ENCODE data around the gene PSMC2. TPM values are rescaled to one million over a fixed set of nuclear protein-coding genes. Genes with fewer than 3 reads are reported as not detected.

Gene PSMC2
- total and polyA plus RNA-seq, 9 donors = 87.3 to 131 (median 97.2) TPM

DNA sequence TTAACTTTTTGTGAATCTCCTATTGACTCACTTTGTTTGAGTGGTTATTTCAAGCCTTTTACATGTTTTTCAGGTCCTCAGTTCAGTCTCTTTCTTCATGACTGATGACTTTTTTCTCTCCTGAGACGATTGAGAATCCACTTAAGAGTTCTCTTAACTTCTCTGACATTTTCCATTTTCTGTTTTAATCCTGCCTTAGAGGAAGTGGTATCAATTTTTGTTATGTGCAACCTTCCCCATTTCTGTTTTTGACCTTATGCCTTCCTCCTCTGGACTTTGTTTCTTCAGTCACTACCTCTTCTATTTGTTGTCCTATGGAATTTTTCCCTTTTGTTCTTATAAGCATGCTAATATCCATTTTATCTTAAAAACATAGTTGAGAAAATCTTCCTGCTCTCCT, 2.4 kb downstream of the PSMC2 start:
- no peak overlapping the region for H3K27ac ChIP-seq (ENCODE audit: low read length)
- DNase-seq = no peak
- peaks cover 2% of the 10 kb centered on the region for H3K36me3 ChIP-seq (ENCODE audit: control insufficient read depth, insufficient read depth, low read length)
- peaks cover 6% of the 10 kb centered on the region for H3K4me1 ChIP-seq (ENCODE audit: control insufficient read depth, insufficient read depth, low read length)
- H3K27me3 ChIP-seq (ENCODE audit: control insufficient read depth, insufficient read depth, low read length) = no peaks in the 10 kb centered on the region
- no peaks in the 10 kb centered on the region for H3K9me3 ChIP-seq (replicated peaks; ENCODE audit: control insufficient read depth, low read depth, low read length)
- WGBS (ENCODE audit: insufficient coverage) = no CpG with 5 or more reads among the region's 1 CpG
- no peak overlapping the region for H3K4me3 ChIP-seq (ENCODE audit: low read length)

DNA sequence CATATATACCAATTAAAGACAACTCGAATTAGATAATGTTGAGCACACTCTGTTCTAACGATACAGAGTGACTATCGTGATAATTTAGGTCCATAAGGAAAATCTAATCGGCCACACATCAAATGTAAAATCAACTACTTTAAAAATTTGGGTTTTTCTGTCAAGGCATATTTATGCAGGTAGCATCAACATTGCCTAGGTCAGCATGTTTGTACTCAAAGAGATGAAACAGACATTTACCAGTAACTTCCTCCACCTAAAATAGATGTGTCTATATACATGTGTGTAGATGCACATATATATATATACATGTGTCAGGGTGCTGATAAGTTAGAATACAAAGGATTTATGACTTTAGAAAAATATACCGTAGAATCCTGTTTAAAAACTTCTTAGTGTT, 22.0 kb downstream of the PSMC2 start:
- no peak overlapping the region for H3K27ac ChIP-seq (ENCODE audit: low read length)
- no peaks in the 10 kb centered on the region for H3K4me1 ChIP-seq (ENCODE audit: control insufficient read depth, insufficient read depth, low read length)
- peaks cover 23% of the 10 kb centered on the region for H3K36me3 ChIP-seq (ENCODE audit: control insufficient read depth, insufficient read depth, low read length)
- H3K9me3 ChIP-seq (replicated peaks; ENCODE audit: control insufficient read depth, low read depth, low read length) = no peaks in the 10 kb centered on the region
- no peak overlapping the region for H3K4me3 ChIP-seq (ENCODE audit: low read length)
- H3K27me3 ChIP-seq (ENCODE audit: control insufficient read depth, insufficient read depth, low read length) = no peaks in the 10 kb centered on the region
- no peak for DNase-seq
- no CpG with 5 or more reads among the region's 5 CpGs for WGBS (ENCODE audit: insufficient coverage)

DNA sequence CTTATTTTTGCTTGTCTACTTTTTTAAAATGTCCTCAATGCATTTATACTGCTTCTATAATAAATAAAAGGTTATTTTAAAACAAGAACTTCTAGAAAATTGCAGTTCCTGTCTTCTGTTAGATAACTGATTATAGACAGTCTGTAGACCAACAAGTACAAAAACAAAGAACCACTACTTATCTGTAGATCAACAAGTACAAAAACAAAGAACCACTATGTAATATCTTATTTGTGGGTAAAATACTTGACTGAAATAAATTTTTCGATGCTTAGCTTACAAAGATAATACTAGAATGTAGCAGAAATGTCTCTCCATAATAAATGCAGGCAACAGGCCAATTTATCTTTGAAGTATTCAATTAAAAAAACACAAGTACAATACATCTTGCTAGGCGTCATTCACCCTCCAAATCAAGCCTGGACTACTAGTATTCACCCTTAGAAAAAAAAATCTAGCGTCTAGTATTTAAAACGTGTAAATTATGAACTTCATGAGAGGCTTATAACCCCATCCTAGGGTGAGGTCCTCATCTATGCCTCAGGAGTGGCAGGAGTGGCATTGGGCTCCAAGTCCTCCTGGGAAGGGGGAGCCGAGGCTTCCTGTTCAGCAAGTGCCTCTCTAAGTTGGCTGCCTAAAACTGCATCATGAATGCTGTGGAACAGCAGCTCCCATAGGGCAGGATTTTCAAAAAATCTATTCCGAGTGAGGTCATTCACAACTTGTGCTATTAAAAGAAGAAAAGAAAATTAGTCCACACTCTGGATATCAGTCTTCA, 26.6 kb downstream of the PSMC2 start:
- Histone ChIP-seq H3K9me3 (replicated peaks; ENCODE audit: control insufficient read depth, low read depth, low read length) (no peaks in the 10 kb centered on the region), H3K27me3 (ENCODE audit: control insufficient read depth, insufficient read depth, low read length) (no peaks in the 10 kb centered on the region), H3K4me1 (ENCODE audit: control insufficient read depth, insufficient read depth, low read length) (no peaks in the 10 kb centered on the region), H3K27ac (ENCODE audit: low read length) (no peak overlapping the region), H3K4me3 (ENCODE audit: low read length) (no peak overlapping the region), H3K36me3 (ENCODE audit: control insufficient read depth, insufficient read depth, low read length) (no peaks in the 10 kb centered on the region)
- DNase-seq = no peak
- WGBS (ENCODE audit: insufficient coverage) = 71% methylated on average over 2 of the region's 6 CpGs

DNA sequence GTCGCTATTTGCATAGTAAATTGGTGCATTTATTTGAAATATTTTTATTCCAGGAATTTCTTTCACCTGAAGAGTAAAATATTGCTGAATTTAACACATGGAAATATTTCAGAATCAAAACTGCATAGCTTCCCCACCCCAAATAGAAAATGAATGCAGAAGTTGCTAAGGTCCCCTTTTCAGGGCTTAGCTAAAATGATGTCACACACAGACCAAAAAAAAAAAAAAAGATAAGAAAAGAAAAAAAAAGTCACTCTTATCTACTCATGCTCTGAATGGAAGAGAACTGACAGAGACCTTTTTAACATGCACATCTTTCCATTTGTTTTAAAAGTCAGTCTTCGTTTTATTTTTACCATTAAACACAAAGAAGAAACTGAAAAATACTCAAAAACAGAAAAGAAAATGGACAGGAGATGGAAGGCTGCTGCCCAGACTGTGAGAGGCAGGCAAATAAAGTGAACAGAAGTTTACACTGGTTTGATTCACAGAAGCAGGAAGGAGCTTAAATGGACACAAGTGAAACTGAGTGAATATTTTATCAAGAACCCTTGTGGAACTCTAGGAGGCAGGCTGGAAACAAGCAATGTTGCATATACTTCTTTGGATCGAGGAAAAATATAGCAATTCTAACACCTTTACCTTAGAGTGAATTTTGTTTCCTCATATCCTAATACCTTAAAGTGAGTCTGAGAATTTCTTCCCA, 32.0 kb downstream of the PSMC2 start:
- Histone ChIP-seq H3K4me3 (ENCODE audit: low read length) (no peak overlapping the region), H3K9me3 (replicated peaks; ENCODE audit: control insufficient read depth, low read depth, low read length) (no peaks in the 10 kb centered on the region), H3K36me3 (ENCODE audit: control insufficient read depth, insufficient read depth, low read length) (no peaks in the 10 kb centered on the region), H3K27ac (ENCODE audit: low read length) (no peak overlapping the region), H3K4me1 (ENCODE audit: control insufficient read depth, insufficient read depth, low read length) (no peaks in the 10 kb centered on the region), H3K27me3 (ENCODE audit: control insufficient read depth, insufficient read depth, low read length) (no peaks in the 10 kb centered on the region)
- no CpG with 5 or more reads among the region's 3 CpGs for WGBS (ENCODE audit: insufficient coverage)
- no peak for DNase-seq

DNA sequence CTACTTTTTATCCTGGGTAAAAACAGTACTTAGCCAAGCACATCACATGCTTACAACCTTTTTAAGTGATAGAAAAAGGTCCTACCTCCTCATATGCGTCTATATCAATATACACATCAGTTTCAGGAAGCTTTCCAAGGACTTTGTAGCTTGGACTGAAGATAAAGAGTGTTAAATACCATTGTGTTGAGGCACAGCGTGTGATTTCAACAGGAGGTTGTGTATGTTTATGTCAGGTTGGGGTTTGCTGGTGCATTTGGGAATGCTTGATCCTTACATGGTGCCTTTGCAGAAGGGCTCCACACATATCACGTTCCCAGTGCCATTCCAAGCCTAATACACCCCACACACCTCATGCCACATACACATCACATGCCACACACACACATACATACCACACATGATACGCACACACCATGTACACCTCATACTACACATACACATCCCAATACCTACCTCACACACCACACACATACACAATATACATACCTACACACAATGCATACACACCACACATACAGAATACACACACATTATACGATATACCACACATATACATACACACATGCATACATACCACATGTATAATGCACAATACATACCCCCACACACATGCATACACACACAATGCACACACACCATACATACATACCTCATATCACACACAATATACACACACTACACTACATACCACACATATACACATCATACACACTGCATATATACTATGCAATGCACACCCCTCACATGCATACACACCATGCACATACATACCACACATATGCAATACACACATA, 33.1 kb downstream of the PSMC2 start:
- 82% methylated on average over 3 of the region's 5 CpGs for WGBS (ENCODE audit: insufficient coverage)
- H3K4me3 ChIP-seq (ENCODE audit: low read length) = no peak overlapping the region
- no peaks in the 10 kb centered on the region for H3K9me3 ChIP-seq (replicated peaks; ENCODE audit: control insufficient read depth, low read depth, low read length)
- no peak for DNase-seq
- H3K27ac ChIP-seq (ENCODE audit: low read length) = no peak overlapping the region
- H3K4me1 ChIP-seq (ENCODE audit: control insufficient read depth, insufficient read depth, low read length) = no peaks in the 10 kb centered on the region
- no peaks in the 10 kb centered on the region for H3K27me3 ChIP-seq (ENCODE audit: control insufficient read depth, insufficient read depth, low read length)
- no peaks in the 10 kb centered on the region for H3K36me3 ChIP-seq (ENCODE audit: control insufficient read depth, insufficient read depth, low read length)

DNA sequence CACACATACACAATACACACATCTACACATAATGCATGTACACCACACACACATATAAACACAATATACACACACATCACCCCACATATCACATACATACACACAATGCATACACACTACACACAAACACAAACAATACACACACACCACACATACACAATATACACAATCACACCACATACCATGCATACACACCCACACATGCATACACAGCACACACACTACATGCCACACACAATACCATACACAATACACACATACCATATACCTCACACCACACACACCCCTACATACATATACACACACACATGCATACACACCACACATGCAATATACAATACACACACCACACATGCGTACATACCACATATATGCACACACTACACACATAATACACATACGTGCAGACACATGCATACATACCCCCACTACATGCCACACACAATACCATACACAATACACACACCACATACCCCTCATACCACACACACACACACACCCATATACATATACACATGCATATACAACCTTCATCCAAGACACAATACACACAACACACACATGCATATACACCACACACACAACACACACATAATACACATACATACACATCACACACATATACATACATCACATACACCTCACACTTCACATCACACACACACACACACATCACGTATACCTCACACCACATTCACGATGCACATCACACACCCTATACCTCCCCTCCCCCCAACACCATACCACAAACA, 34.0 kb downstream of the PSMC2 start:
- WGBS (ENCODE audit: insufficient coverage) = 96% methylated on average over 2 of the region's 4 CpGs
- Histone ChIP-seq H3K27ac (ENCODE audit: low read length) (no peak overlapping the region), H3K4me3 (ENCODE audit: low read length) (no peak overlapping the region), H3K9me3 (replicated peaks; ENCODE audit: control insufficient read depth, low read depth, low read length) (no peaks in the 10 kb centered on the region), H3K36me3 (ENCODE audit: control insufficient read depth, insufficient read depth, low read length) (no peaks in the 10 kb centered on the region), H3K4me1 (ENCODE audit: control insufficient read depth, insufficient read depth, low read length) (no peaks in the 10 kb centered on the region), H3K27me3 (ENCODE audit: control insufficient read depth, insufficient read depth, low read length) (no peaks in the 10 kb centered on the region)
- no peak for DNase-seq

DNA sequence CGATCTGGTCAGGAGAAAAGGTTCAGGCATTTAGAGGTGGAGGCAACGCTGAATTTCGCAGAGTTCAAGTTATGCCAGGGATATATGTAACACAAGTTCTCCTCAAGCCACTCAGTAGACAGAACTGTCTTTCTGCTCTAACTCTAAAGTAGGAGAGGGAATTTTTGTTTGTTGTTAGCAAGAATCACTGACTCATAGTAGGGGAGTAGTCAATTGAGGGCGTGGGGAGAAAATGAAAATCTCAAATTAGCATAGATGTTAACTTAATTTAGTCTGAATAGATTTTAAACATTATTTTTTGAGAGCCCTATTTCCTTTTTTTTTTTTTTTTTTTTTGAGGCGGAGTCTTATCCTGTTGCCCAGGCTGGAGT, 34.6 kb downstream of the PSMC2 start:
- WGBS (ENCODE audit: insufficient coverage) = no CpG with 5 or more reads among the region's 5 CpGs
- H3K9me3 ChIP-seq (replicated peaks; ENCODE audit: control insufficient read depth, low read depth, low read length) = no peaks in the 10 kb centered on the region

DNA sequence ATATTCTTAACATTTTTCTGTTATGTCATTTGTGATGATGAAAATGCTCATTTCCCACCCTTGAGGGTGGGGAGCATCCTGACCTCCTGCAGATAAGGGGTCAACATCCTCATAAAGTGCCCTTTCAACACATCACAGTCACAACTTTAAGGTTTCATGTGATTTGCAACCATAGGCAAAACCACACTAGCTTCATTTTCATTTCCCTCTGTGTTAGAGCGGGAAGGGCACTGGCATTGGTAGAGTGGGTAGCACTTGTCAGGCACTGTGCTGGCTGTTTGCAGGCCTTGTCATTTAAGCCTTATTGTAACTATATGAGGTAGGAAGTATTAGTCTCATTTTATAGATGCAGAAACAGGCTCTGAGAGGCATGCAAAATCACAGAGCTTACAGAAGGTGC, 39.8 kb downstream of the PSMC2 start:
- no peak for DNase-seq
- Histone ChIP-seq H3K4me1 (ENCODE audit: control insufficient read depth, insufficient read depth, low read length) (no peaks in the 10 kb centered on the region), H3K9me3 (replicated peaks; ENCODE audit: control insufficient read depth, low read depth, low read length) (no peaks in the 10 kb centered on the region), H3K27ac (ENCODE audit: low read length) (no peak overlapping the region), H3K27me3 (ENCODE audit: control insufficient read depth, insufficient read depth, low read length) (no peaks in the 10 kb centered on the region), H3K36me3 (ENCODE audit: control insufficient read depth, insufficient read depth, low read length) (no peaks in the 10 kb centered on the region), H3K4me3 (ENCODE audit: low read length) (no peak overlapping the region)
- no CpG with 5 or more reads among the region's 1 CpG for WGBS (ENCODE audit: insufficient coverage)

More for the DNA sequence above, 34.6 kb downstream of the PSMC2 start:
- DNase-seq = no peak
- Histone ChIP-seq H3K27me3 (ENCODE audit: control insufficient read depth, insufficient read depth, low read length) (no peaks in the 10 kb centered on the region), H3K36me3 (ENCODE audit: control insufficient read depth, insufficient read depth, low read length) (no peaks in the 10 kb centered on the region), H3K4me3 (ENCODE audit: low read length) (no peak overlapping the region), H3K4me1 (ENCODE audit: control insufficient read depth, insufficient read depth, low read length) (no peaks in the 10 kb centered on the region), H3K27ac (ENCODE audit: low read length) (no peak overlapping the region)

DNA sequence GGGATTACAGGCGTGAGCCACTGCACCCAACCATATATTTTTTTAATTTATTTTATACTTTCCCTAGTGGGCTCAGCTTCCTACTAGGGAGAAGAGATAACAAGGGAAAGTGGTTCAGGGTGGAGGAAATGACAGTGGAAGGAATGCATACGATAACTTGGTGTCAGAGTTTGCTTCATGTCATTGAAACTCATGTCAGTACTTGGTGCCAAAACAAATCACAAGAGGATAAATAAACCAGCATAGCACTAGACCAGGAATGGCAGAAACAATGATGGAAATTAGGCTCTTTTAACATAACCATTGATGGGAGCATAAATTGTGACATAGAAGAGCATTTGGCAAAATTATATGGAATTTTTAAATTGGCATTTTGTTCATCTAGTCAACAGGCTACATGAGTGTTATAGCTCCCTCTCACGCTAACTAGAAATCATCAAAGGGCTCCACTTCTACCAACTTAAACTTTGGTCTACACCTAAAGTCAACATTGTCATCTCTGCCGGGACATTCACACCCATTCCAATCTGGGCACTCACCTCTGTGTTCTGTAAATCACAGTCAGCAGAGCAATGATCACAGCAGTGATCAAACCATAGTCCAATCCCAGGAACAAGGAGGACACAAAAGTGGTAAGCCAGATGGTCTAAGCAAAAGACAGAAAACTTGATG, 41.2 kb downstream of the PSMC2 start:
- 64% methylated on average over 2 of the region's 4 CpGs for whole genome bisulfite sequencing (ENCODE audit: insufficient coverage)
- H3K4me3 ChIP-seq (ENCODE audit: low read length) = no peak overlapping the region
- no peak for DNase-seq
- no peak overlapping the region for H3K27ac ChIP-seq (ENCODE audit: low read length)
- H3K36me3 ChIP-seq (ENCODE audit: control insufficient read depth, insufficient read depth, low read length) = no peaks in the 10 kb centered on the region
- H3K4me1 ChIP-seq (ENCODE audit: control insufficient read depth, insufficient read depth, low read length) = no peaks in the 10 kb centered on the region
- no peaks in the 10 kb centered on the region for H3K9me3 ChIP-seq (replicated peaks; ENCODE audit: control insufficient read depth, low read depth, low read length)
- no peaks in the 10 kb centered on the region for H3K27me3 ChIP-seq (ENCODE audit: control insufficient read depth, insufficient read depth, low read length)

Data from muscle of leg (tissue), 11 donors.